H1 (cell line): Measurements from ENCODE around the gene ATP6V0A4. TPM values are rescaled to one million over a fixed set of nuclear protein-coding genes. Genes with fewer than 3 reads are reported as not detected.
A peak's percentile ranks its signal among the peaks of the same experiment; 100 is the strongest.

ENCODE experiments used
- CTCF ChIA-PET: fragments of 300-600 bp; sonication (Branson Sonifier 250); formaldehyde crosslinking; loops from one replicate; lab custom pipeline; 2021; ENCODE audit not compliant: partially characterized antibody; lab: Charles Lee
- POLR2A ChIA-PET: fragments of 300-600 bp; sonication (Branson Sonifier 250); formaldehyde crosslinking; loops from one replicate; lab custom pipeline; 2021; ENCODE audit warnings: inconsistent platforms; ENCODE audit not compliant: partially characterized antibody; lab: Charles Lee
- DNase-seq, 2 experiments: peaks; one replicate each; pipeline versions ENCODE4 v3.0.0 to v3.0.0-alpha.2; 2010 to 2022; ENCODE audit warnings: low spot score in 2 of 2, low read depth in 1 of 2, mixed read lengths in 1 of 2
- FAIRE-seq: peaks from 2 replicates; lab custom pipeline; 2011; peaks lifted over from hg19 to GRCh38; lab: Jason Lieb, UNC
- H2AFZ ChIP-seq: 2 replicates; pipeline ENCODE4 v1.8.1; 2012; ENCODE audit warnings: low read length, inconsistent platforms
- H2AK5ac ChIP-seq: 2 replicates; pipeline ENCODE4 v1.6.1; 2013; ENCODE audit warnings: low read depth, low read length
- H2BK120ac ChIP-seq: replicated peaks from 2 replicates; pipeline ENCODE3; 2013; ENCODE audit warnings: low read depth, low read length, inconsistent platforms
- H2BK12ac ChIP-seq: 2 replicates; pipeline ENCODE4 v1.6.1; 2013; ENCODE audit warnings: low read depth, low read length
- H2BK15ac ChIP-seq: 2 replicates; pipeline ENCODE4 v1.6.1; 2013; ENCODE audit warnings: low read length
- H2BK20ac ChIP-seq: 2 replicates; pipeline ENCODE4 v1.6.1; 2013; ENCODE audit warnings: low read length
- H2BK5ac ChIP-seq: 2 replicates; pipeline ENCODE4 v1.6.1; 2013; ENCODE audit warnings: low read depth, low read length
- H3K14ac ChIP-seq: 2 replicates; pipeline ENCODE4 v1.6.1; 2013; ENCODE audit warnings: inconsistent platforms; ENCODE audit not compliant: insufficient read length
- H3K18ac ChIP-seq: 2 replicates; pipeline ENCODE4 v1.6.1; 2013; ENCODE audit warnings: low read length; ENCODE audit errors: extremely low read depth
- H3K23ac ChIP-seq: 2 replicates; pipeline ENCODE4 v1.6.1; 2013; ENCODE audit warnings: inconsistent platforms; ENCODE audit not compliant: insufficient read length
- H3K23me2 ChIP-seq: 2 replicates; pipeline ENCODE4 v1.6.1; 2013; ENCODE audit warnings: low read depth, low read length
- H3K27ac ChIP-seq: 2 replicates; pipeline ENCODE4 v1.6.1; 2011; ENCODE audit warnings: low read depth, low read length, inconsistent platforms
- H3K27me3 ChIP-seq, 4 experiments: replicated peaks in 1 of 4; 1 replicate in 1 of 4; 2 replicates in 3 of 4; pipeline versions ENCODE4 v1.6.1 to v1.8.1; 2011 to 2013; ENCODE audit warnings: low read length in 3 of 4, mild to moderate bottlenecking in 3 of 4, inconsistent platforms in 2 of 4, mixed read lengths in 2 of 4, moderate library complexity in 1 of 4; ENCODE audit not compliant: control insufficient read depth in 3 of 4, insufficient read depth in 3 of 4; ENCODE audit errors: extremely low read depth in 1 of 4
- H3K36me3 ChIP-seq, 4 experiments: 2 replicates each; pipeline versions ENCODE4 v1.6.1 to v1.8.1; 2011 to 2013; ENCODE audit warnings: mild to moderate bottlenecking in 4 of 4, low read length in 3 of 4, moderate library complexity in 2 of 4, control low read depth in 1 of 4, inconsistent platforms in 1 of 4; ENCODE audit not compliant: insufficient read depth in 4 of 4, control insufficient read depth in 2 of 4
- H3K4ac ChIP-seq: replicated peaks from 2 replicates; pipeline ENCODE3; 2013; ENCODE audit warnings: low read length, low read depth, mixed read lengths, inconsistent platforms; ENCODE audit not compliant: insufficient read length
- H3K4me1 ChIP-seq, 4 experiments: replicated peaks in 1 of 4; 1 replicate in 1 of 4; 2 replicates in 3 of 4; pipeline versions ENCODE4 v1.6.1 to v1.8.1; 2011 to 2013; ENCODE audit warnings: low read length in 3 of 4, inconsistent platforms in 2 of 4, mixed read lengths in 1 of 4; ENCODE audit not compliant: insufficient read depth in 4 of 4, control insufficient read depth in 3 of 4
- H3K4me2 ChIP-seq, 2 experiments: 2 replicates each; pipeline versions ENCODE4 v1.6.1 to v1.8.1; 2011 to 2013; ENCODE audit warnings: low read depth in 2 of 2, low read length in 2 of 2, control low read depth in 1 of 2, inconsistent platforms in 1 of 2, mild to moderate bottlenecking in 1 of 2; ENCODE audit not compliant: insufficient read depth in 1 of 2
- H3K4me3 ChIP-seq, 4 experiments: fragments of 200-600, 300-600 bp in 1 of 4; sonication (generic), shearing (Covaris generic), sonication (Bioruptor Twin) in 1 of 4; 2 replicates each; pipeline versions ENCODE4 v1.5.1 to v1.8.1; 2011 to 2016; ENCODE audit warnings: low read length in 4 of 4, low read depth in 3 of 4, control low read depth in 2 of 4, inconsistent platforms in 2 of 4, mild to moderate bottlenecking in 2 of 4, mixed read lengths in 1 of 4, moderate library complexity in 1 of 4; ENCODE audit not compliant: insufficient read depth in 2 of 4; ENCODE audit errors: extremely low read depth in 1 of 4
- H3K56ac ChIP-seq: replicated peaks from 2 replicates; pipeline ENCODE3; 2013; ENCODE audit warnings: low read depth, mild to moderate bottlenecking, mixed read lengths, low read length, inconsistent platforms; ENCODE audit not compliant: insufficient read length
- H3K79me1 ChIP-seq: 2 replicates; pipeline ENCODE4 v1.6.1; 2013; ENCODE audit warnings: low read depth, low read length, control low read depth
- H3K79me2 ChIP-seq, 2 experiments: 2 replicates each; pipeline versions ENCODE4 v1.6.1 to v1.8.1; 2012 to 2013; ENCODE audit warnings: low read length in 2 of 2, mild to moderate bottlenecking in 2 of 2, inconsistent platforms in 1 of 2; ENCODE audit not compliant: insufficient read depth in 2 of 2, control insufficient read depth in 1 of 2
- H3K9ac ChIP-seq, 4 experiments: replicated peaks in 1 of 4; 1 replicate in 1 of 4; 2 replicates in 3 of 4; pipeline versions ENCODE4 v1.6.1 to v1.8.1; 2011 to 2013; ENCODE audit warnings: low read depth in 3 of 4, low read length in 3 of 4, control low read depth in 2 of 4, mild to moderate bottlenecking in 2 of 4, moderate library complexity in 2 of 4, inconsistent platforms in 1 of 4; ENCODE audit errors: extremely low read depth in 1 of 4
- H3K9me3 ChIP-seq, 2 experiments: 2 replicates each; pipeline versions ENCODE4 v1.6.1 to v1.8.1; 2012 to 2013; ENCODE audit warnings: mild to moderate bottlenecking in 2 of 2, moderate library complexity in 2 of 2, control low read depth in 1 of 2, inconsistent platforms in 1 of 2, low read depth in 1 of 2, low read length in 1 of 2, mixed read lengths in 1 of 2; ENCODE audit not compliant: insufficient read depth in 2 of 2
- H4K20me1 ChIP-seq, 2 experiments: replicated peaks in 1 of 2; 2 replicates each; pipeline versions ENCODE3 to v1.8.1; 2011 to 2013; ENCODE audit warnings: inconsistent platforms in 2 of 2, low read length in 2 of 2, mild to moderate bottlenecking in 1 of 2; ENCODE audit not compliant: insufficient read depth in 2 of 2, control insufficient read depth in 1 of 2
- H4K5ac ChIP-seq: 2 replicates; pipeline ENCODE4 v1.6.1; 2013; ENCODE audit warnings: low read length, low read depth, mixed read lengths, inconsistent platforms; ENCODE audit not compliant: insufficient read length
- H4K8ac ChIP-seq: 2 replicates; pipeline ENCODE4 v1.8.0; 2013; ENCODE audit warnings: mild to moderate bottlenecking, moderate library complexity, low read length, inconsistent platforms; ENCODE audit not compliant: insufficient read depth; ENCODE audit errors: extremely low read depth
- H4K91ac ChIP-seq: replicated peaks from 2 replicates; pipeline ENCODE3; 2013; ENCODE audit warnings: low read length, mixed read lengths, inconsistent platforms; ENCODE audit not compliant: insufficient read length
- BACH1 ChIP-seq: IDR thresholded peaks from 2 replicates; pipeline ENCODE4 v1.6.1; 2012; ENCODE audit warnings: low read length, improper control_type of control experiment
- BCL11A ChIP-seq, 2 experiments: IDR thresholded peaks; one replicate each; pipeline ENCODE4 v1.6.1; 2011; ENCODE audit warnings: low read depth in 2 of 2, low read length in 2 of 2, mild to moderate bottlenecking in 2 of 2
- BRCA1 ChIP-seq: IDR thresholded peaks from 2 replicates; pipeline ENCODE4 v1.6.1; 2012; ENCODE audit warnings: low read depth, low read length, improper control_type of control experiment
- E2F6 ChIP-seq: IDR thresholded peaks from 2 replicates; pipeline ENCODE4 v1.6.1; 2012; ENCODE audit warnings: inconsistent platforms
- EP300 ChIP-seq, 2 experiments: IDR thresholded peaks; 1 replicate in 1 of 2; 2 replicates in 1 of 2; pipeline ENCODE4 v1.6.1; 2011 to 2012; ENCODE audit warnings: low read depth in 2 of 2, low read length in 2 of 2, mild to moderate bottlenecking in 2 of 2, borderline replicate concordance in 1 of 2, inconsistent platforms in 1 of 2, moderate library complexity in 1 of 2
- JUND ChIP-seq: IDR thresholded peaks from 2 replicates; pipeline ENCODE4 v1.6.1; 2011; ENCODE audit warnings: mild to moderate bottlenecking, improper control_type of control experiment, low read length
- RAD21 ChIP-seq, 2 experiments: IDR thresholded peaks in 1 of 2; conservative IDR thresholded peaks in 1 of 2; 2 replicates each; pipeline ENCODE4 v1.6.1; 2011; ENCODE audit warnings: low read depth in 2 of 2, low read length in 2 of 2, improper control_type of control experiment in 1 of 2, inconsistent platforms in 1 of 2, mild to moderate bottlenecking in 1 of 2, moderate library complexity in 1 of 2
- RXRA ChIP-seq: IDR thresholded peaks from 2 replicates; pipeline ENCODE4 v1.6.1; 2011; ENCODE audit warnings: low read depth, mild to moderate bottlenecking, low read length, moderate library complexity; ENCODE audit not compliant: insufficient read depth
- SIX5 ChIP-seq: IDR thresholded peaks from 2 replicates; pipeline ENCODE4 v1.6.1; 2011; ENCODE audit warnings: mild to moderate bottlenecking, low read depth, low read length
- SP2 ChIP-seq: IDR thresholded peaks from 2 replicates; pipeline ENCODE4 v1.6.1; 2012; ENCODE audit warnings: mild to moderate bottlenecking, low read length, inconsistent platforms
- SP4 ChIP-seq: IDR thresholded peaks from 2 replicates; pipeline ENCODE4 v1.6.1; 2012; ENCODE audit warnings: low read length, inconsistent platforms
- ZNF274 ChIP-seq: IDR thresholded peaks from 2 replicates; pipeline ENCODE4 v1.7.0; 2012; ENCODE audit warnings: low read length, borderline replicate concordance; ENCODE audit errors: extremely low read depth
- WGBS, 2 experiments: shearing (Covaris generic) in 1 of 2; methylation state at CpG; one replicate each; pipeline versions ENCODE4 v1.1.6 to v1.1.7; 2013 to 2015; ENCODE audit warnings: low lambda C conversion rate in 2 of 2, mixed read lengths in 2 of 2, inconsistent platforms in 1 of 2, low coverage in 1 of 2, missing lambda C conversion rate in 1 of 2; ENCODE audit not compliant: insufficient replicate concordance in 2 of 2, insufficient coverage in 1 of 2, insufficient read length in 1 of 2; ENCODE audit errors: extremely low coverage in 1 of 2, missing lambda C conversion rate in 1 of 2; 5-methylcytosine and 5-hydroxymethylcytosine counted together
- polyA plus RNA-seq, 7 experiments: library from polyadenylated mRNA; depleted of rRNA in 3 of 7; stranded (reverse) in 5 of 7; unstranded in 2 of 7; fragments of >200 nt in 5 of 7; fragments of 200-250 nt in 2 of 7; gene quantifications; 1 replicate in 5 of 7; 2 replicates in 1 of 7; 4 replicates in 1 of 7; pipeline versions ENCODE4 v1.2.1 to v1.2.3, GENCODE V29; 2011 to 2013; ENCODE audit warnings: missing spikeins in 2 of 7, mixed read lengths in 2 of 7
- total RNA-seq: library from RNA; stranded (reverse); fragmentation: NEBNext Ultra II Directional; extraction: Animal tissue kit (Norgen Biotek cat#: 25700); gene quantifications from 2 replicates; pipeline ENCODE4 v1.2.1, GENCODE V29; 2021

The ATP6V0A4 gene
- total and polyA plus RNA-seq, 2 of the 8 experiments (the other 6 are each of a cell fraction or from before 2014, with no cell fraction given) = 0.47 to 1.6 TPM

DNA sequence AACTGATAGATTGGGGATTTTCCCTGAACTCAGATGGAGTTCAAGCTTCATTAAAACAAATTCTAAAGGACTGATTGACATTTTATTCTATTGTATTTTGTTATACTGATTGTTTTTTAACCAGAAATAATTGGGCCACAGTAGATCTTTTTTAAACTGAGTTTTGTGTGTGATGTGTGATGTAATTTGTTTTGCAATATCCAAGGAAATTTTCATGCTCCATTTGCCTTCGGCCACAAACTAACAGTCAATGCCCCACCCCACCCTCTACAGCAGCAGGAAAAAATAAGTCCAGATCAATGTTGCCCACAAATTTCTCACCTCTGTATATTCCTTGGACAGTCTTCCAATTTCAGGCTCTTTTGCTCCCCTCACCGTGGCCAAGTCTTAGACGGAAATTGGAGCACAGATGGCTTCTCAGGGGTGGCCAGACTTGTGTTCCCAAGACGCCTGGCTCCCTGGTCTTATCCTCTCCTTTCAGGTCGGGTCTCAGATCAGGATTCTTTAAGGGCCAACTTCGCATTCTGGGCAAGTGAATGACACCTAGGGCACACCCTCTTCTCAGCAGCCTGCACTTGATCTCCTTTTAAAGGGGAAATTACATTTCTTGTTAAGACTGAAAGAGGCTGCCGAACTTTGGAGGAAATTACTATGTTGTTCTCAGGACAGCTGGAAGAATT is 97.0 kb downstream of the ATP6V0A4 start, which contains the start of gene SVOPL:
Gene SVOPL, minus strand, starts transcription at position 506 of the 680 bp plus-strand sequence. CDS start 22,317 bp downstream, outside the sequence.
- DNase-seq (no peak), FAIRE-seq (no peak)
- Histone ChIP-seq H3K27me3 (no peaks in the 10 kb centered on the region), H4K20me1 (no peaks in the 10 kb centered on the region), H3K23ac (no peak within 1 kb of the TSS), H3K9ac (no peak within 1 kb of the TSS), H3K23me2 (no peaks in the 10 kb centered on the region), H2BK5ac (no peak within 1 kb of the TSS), H3K9me3 (no peaks in the 10 kb centered on the region), H4K5ac (no peak within 1 kb of the TSS), H3K4ac (no peak within 1 kb of the TSS), H2AFZ (peak within 1 kb of the TSS; percentile 59; the same call in 1 of the 2 replicates), H2BK15ac (no peak within 1 kb of the TSS), H3K27ac (no peak within 1 kb of the TSS), H3K14ac (no peak within 1 kb of the TSS), H3K56ac (no peak within 1 kb of the TSS), H3K18ac (no peak within 1 kb of the TSS), H3K4me2 (no peak within 1 kb of the TSS), H3K79me1 (no peaks in the 10 kb centered on the region), H2BK20ac (no peak within 1 kb of the TSS), H4K91ac (no peak within 1 kb of the TSS), H2BK120ac (no peak within 1 kb of the TSS), H3K4me3 (no peak within 1 kb of the TSS), H2BK12ac (no peak within 1 kb of the TSS), H4K8ac (no peak within 1 kb of the TSS), H3K79me2 (no peaks in the 10 kb centered on the region), H3K36me3 (no peaks in the 10 kb centered on the region), H2AK5ac (no peak within 1 kb of the TSS), H3K4me1 (0 out of 7 replicates have a peak, but pooled peaks cover 0 to 3% (median 0%) of the 10 kb centered on the region in 4 experiments)
- WGBS, 2 experiments = 81% methylated on average over 7 of the region's 7 CpGs; no CpG with 5 or more reads in 1 of the 2 experiments
- CTCF ChIA-PET = interaction anchor here (1.0 kb wide), 1 partner anchor 243 kb away, joined by 3 read pairs; no protein-coding TSS in a partner anchor
- POLR2A ChIA-PET = interaction anchor here (0.7 kb wide), 1 partner anchor 79 kb away, joined by 3 read pairs; no protein-coding TSS in a partner anchor
- TF ChIP-seq SP2 = no peak
- TF ChIP-seq BCL11A (IDR thresholded peaks at IDR 0.05; ENCODE audit: low read depth in 2 of 2, low read length in 2 of 2) = no peak
- TF ChIP-seq JUND = no peak
- no peak for TF ChIP-seq SP4
- TF ChIP-seq RAD21 (IDR thresholded peaks at IDR 0.05 in 1 of 2, conservative IDR thresholded peaks at IDR 0.05 in 1 of 2; ENCODE audit: low read depth in 2 of 2, low read length in 2 of 2) = no peak
- no peak for TF ChIP-seq SIX5
- TF ChIP-seq E2F6 = no peak
- TF ChIP-seq RXRA = no peak
- TF ChIP-seq EP300 (IDR thresholded peaks at IDR 0.05; ENCODE audit: borderline replicate concordance in 1 of 2, low read depth in 2 of 2, low read length in 2 of 2) = no peak
- TF ChIP-seq ZNF274 = no peak
- no peak for TF ChIP-seq BRCA1
- TF ChIP-seq BACH1 = no peak
